Epidermal melanocyte (primary cell): ENCODE measurements around the gene LSP1.
"Not testable (repeated sequence)": the region's sequence is repeated elsewhere in the genome, so short reads cannot be mapped to it uniquely, and the experiment has no call there.

Experiments used
- DNase-seq: peaks from one replicate; pipeline ENCODE4 v3.0.0; 2011; ENCODE audit warnings: low spot score; ENCODE audit not compliant: insufficient read length

LSP1 gene, protein sequence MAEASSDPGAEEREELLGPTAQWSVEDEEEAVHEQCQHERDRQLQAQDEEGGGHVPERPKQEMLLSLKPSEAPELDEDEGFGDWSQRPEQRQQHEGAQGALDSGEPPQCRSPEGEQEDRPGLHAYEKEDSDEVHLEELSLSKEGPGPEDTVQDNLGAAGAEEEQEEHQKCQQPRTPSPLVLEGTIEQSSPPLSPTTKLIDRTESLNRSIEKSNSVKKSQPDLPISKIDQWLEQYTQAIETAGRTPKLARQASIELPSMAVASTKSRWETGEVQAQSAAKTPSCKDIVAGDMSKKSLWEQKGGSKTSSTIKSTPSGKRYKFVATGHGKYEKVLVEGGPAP

DNA sequence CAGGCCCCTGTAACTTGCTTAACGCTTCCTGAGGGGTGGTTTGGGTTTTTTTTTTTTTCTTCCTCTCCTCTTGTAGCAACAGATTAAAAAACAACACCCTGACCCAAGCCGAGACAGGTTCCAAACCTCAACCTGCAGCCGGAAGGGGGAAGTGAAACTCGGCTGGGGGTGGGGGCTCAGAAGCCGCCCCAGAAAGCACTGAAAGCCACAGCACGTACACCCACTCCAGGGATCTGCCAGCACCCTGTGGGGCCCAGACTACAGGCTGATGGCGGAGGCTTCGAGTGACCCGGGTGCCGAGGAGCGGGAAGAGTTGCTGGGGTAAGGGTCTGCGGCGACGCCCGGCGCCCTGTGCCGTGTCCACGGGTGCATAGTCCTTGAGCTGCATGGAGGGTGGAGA is at the start of gene LSP1:
Gene LSP1 (plus strand): TSS at position 208 of the 400 bp plus-strand sequence. CDS start 61 bp downstream, at position 269.
- DNase-seq, result no peak

DNA sequence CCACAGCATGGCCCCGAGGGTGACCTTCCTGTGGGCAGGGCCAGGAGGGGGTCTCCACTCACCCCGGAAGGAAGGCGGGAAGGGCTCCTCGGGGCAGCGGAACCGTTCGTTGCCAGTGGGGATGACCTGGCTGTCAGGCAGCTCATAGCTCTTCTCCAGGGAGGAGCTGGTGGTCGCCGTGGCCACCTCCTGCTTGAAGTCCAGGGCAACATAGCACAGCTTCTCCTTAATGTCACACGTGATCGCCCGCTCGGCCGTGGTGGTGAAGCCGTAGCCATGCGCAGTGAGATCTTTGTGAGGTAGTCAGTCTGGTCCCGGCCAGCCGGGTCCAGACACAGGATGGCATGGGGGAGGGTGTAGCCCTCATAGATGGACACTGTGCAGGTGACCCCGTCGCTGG is 49.6 kb upstream of the LSP1 start:
- DNase-seq, result no peak

DNA sequence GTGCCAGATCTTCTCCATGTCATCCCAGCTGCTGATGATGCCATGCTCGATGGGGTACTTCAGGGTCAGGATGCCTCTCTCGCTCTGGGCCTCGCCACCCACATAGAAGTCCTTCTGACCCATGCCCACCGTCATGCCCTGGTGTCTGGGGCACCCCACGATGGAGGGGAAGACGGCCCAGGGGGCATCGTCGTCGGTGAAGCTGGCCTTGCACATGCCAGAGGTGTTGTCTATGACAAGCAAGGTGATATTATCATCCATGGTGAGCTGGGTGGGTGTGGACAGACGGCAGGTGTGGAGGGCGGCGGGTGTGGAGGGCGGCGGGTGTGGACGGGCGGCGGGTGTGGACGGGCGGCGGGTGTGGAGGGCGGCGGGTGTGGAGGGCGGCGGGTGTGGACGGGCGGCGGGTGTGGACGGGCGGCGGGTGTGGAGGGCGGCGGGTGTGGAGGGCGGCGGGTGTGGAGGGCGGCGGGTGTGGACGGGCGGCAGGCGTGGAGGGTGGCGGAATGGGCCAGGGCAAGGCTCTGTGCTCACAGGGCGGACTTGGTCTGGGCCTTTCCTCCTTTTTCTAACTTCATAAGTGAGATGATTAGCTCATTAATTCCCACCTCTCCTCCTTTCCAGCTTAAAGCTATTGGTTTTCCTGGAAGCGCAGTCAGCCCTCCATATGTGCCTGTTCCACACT is 48.9 kb upstream of the LSP1 start:
- DNase-seq, result not testable (repeated sequence)

DNA sequence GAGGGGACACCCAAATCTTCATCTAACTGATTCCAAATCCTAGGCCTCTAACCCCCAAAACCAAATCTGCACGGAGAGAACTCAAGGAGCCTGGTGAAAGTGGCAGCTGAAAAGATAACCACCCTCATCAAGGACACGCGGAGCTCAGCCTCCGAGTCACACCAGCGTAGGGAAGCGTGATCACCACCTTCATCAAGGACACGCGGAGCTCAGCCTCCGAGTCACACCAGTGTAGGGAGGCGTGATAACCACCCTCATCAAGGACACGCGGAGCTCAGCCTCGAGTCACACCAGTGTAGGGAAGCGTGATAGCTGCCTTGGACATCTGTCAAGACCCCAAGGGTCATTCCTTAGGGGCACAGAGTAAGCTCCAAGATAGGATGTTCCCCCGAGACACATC is 47.4 kb upstream of the LSP1 start:
- no peak for DNase-seq

DNA sequence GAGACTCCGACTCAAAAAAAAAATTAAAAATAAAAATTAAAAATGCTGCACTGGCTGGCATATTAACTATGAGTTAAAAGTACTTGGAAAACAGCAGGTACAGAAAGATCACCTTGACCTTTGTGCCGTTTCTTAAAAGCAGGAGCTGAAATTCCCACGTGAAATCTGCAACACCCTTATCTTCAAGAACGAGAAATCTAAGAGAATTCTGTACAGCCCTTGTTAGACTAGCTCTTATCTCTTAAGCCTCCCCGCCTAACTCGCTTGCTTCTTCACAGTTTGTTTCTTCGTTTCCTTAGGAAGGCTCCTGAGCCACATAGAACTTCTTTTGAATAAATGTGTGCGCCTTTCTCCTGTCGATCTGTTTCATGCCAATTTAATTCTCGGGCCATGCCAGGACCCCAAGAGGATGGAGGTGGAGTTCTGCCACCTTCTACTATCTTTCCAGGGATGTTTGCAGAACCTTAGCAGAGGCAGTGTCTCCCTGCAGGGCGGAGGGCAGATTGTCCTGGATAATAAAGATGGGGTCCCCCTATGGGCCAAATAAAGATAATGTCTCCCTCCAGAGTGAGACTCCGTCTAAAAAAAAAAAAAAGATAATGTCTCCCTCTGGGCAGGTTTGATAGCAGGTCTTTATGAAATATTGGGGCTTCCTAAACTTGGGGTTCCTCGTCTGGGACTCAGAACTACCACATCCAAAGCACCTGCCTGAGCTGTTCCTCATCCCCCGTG is 45.5 kb upstream of the LSP1 start:
- DNase-seq, result no peak

DNA sequence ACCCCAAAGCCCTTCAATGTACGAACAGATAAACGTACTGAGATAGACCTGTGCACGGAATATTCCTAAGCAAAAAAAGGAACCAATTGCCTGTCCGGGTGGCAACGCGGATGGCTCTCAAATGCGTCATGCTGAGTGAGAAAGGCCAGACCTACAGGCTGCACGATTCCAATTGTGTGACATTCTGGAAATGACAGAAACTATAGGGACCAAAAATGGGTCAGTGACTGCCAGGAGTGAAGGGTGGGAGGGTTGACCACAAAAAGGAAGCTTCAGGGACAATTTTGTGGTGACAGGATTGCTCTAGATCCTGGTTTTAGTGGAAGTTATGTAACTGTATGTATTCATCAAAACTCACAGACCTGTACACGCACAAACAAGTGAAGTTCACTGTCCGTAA is 42.1 kb upstream of the LSP1 start:
- DNase-seq, result no peak

DNA sequence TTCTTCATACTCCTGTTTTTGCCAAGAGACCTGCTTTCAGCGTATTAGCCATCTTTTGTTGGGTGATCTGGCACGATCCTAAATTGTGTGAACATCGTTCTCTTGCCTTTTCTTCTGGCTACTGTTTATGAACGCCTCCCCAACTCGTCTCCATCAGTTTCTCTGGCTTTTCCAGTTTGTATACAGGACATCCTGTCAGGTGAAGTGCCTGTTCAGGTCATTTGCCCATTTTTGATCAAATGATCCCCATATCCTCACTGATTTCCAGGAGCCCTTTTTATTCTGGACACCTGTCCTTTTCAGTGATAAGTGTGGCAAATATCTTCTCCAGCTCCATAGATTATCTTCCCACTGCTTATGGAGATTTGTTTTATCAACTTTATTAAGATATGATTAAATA is 40.6 kb upstream of the LSP1 start:
- no peak for DNase-seq

DNA sequence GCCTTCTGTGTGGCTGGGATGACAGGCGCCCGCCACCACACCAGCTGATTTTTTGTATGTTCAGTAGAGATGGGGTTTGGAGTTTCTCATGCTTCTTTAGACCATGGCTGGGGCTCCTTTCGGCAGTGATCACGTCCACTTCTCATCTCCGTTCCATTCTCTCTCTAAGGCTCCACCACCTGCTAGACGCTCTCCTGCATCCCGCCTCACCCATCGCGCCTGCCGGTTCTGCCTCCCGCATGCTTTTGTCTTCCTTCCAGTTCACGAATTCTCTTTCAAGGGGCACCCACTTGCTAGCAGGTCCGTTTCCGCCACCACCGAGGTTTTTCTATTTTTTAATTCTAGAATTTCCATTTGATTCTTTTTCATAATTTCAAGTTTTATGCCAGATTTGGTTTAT is 40.1 kb upstream of the LSP1 start:
- no peak for DNase-seq

DNA sequence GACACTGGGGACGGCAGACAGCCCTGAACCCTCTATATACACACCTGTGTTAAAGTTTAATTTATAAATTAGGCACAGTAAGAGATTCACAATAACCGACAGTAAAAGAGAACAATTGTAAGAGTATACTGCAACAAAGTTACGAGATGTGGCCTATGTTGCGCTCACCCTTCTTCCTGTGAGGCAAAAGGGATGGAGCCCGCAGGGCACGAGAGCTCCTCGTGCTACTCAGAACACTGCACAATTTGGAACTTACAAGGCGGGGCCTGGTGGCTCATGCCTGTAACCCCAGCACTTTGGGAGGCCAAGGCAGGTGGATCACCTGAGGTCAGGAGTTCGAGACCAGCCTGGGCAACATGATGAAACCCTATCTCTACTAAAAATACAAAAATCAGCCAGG is 39.5 kb upstream of the LSP1 start:
- DNase-seq, result not testable (repeated sequence)

DNA sequence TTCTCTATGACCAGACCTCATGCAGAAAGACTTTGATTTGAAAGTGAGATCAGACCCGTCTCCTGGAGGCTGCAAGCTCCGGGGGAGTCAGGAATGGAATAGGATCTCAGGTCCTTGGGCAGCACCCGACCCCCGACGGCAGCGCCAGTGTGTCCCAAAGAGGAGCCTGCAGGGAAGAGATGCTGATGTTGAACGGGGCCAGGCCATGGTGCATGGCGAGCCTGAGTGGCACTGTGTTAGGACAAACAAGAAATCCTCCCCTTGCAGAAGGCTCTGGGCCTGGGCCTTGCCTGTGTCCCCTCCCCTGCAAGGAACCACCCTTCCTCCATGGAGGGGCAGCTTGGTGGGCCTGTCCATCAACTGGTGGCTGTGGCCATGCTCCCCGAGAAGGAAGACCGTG is 38.2 kb upstream of the LSP1 start:
- no peak for DNase-seq

DNA sequence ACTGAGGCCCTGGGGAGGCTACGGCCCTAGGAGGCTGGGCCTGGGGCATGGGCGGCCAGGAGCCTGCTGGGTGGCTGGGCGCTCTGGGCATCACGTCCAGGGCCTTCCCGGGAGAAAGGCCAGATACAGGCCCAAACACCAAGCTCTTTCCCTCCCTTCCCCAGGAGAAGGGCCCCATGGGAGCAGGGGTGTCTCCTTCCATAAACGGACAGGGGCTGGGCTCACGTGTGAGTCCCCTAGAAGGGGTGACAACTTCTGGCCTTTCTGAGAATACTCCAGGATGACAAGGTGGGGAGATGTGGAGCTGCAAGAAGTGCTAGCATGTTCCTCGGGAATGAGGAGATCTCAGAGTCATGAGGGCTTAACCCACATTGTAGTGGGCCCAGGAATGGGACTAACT is 37.6 kb upstream of the LSP1 start:
- DNase-seq, result no peak

DNA sequence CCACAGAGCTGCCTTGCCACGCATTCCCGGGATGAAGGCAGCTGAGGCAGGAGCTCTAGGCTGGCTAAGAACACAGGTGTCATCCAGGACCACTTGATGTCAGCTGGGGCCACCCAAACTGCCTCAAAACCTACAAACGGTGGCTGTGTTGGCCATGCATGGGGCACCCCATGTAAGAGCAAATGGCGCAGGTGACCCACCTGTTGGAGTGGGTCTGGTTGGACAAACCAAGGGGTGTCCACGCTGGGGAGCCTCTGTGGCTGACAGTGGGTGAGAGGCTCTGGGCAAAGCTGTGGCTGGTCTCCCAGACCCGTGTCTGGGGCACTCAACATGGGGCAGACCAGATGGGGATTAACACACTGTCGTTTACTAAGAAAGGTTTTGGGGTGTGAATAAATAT is 37.1 kb upstream of the LSP1 start:
- DNase-seq, result no peak

DNA sequence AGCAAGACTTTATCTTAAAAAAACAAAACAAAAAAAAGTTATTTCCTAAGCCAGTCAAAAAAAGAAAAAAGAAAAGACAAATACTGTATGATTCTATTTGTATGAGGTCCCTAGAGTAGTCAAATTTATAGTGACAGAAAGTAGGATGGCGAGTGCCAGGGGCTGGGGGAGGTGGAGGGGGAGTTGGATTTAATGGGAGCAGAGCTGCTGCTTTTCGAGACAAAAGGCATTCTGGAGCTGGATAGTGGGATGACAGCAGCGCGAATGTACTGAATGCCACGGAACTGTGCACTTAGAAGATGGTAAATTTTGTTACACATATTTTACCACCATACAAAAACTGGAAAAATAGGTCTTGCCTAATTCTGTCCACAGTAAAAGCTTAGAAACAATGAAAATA is 35.9 kb upstream of the LSP1 start:
- DNase-seq, result no peak

DNA sequence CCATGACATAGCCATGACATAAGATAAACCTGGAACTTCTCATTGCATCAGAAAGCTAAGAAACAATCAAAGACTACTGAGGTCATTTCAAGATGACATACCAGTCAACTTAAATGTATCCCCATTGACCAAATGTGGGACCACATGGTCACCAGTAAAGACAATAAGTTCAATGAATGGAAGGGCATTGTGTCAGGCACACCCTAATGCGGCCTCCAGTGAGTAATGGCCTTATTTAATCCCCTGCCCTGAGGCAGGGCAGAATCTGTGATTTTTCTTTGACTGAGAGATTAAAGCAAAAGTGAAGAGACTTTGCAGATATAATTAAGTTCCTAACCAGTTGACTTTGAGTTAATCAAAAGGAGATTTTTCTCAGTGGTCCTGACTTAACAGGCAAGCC is 35.4 kb upstream of the LSP1 start:
- DNase-seq, result no peak

DNA sequence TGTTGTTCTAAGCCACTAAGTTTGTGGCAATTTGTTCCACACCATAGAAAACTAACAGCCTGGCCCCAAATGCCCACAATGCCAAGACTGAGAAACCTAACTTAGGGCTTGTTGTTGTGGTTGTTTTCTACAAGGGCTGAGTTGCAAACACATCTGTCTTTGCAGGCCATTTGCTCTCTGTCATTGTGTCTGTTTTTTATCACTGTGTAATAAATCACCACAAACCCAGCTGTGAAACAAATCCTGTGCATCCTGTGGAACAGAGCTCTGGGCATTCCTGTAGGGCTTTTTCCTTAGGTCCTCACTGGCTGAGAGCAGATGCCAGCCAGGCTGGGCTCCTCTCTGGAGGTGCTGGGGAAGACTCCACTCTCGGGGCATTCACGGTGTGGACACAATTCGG is 33.8 kb upstream of the LSP1 start:
- no peak for DNase-seq

DNA sequence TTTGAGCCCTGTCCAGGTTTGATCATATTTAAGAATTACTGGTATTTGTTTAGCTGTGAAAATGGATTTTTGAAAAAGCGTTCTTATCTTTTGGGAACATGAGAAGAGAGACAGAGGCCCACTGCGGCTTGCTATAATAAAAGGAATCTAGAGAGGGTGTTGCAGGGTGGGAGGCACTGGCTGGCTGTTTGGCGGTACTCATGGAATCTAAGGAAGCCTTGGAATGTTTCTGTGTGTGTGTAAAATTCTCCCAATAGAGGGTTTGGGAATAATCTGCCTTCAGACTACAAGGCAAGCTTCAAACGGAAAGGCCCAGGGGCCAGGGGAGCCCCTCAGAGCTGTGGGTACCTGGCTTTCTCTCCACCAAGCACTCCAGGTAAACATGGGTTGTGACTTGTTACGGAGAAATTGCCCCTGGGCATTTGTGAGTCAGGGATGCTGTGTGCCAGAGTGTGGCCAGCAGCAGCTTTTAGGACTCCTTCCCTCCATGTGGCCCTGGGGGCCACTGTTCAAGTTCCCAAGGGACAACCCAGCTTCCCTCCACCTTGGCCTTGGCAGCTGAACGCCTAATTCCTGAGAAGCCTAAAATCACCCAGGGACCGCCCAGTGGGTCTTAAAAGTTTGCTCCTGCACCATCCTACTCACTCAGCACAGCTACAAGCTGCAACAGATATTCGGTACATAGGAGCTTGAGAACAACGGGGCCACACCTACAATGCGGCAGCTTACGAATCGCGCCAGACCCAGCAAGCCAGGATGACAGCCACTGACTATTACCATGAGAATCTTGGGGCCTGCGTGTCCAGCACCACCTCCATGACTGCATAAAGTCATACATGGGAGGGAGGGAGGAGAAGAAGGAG is 32.2 kb upstream of the LSP1 start:
- no peak for DNase-seq

DNA sequence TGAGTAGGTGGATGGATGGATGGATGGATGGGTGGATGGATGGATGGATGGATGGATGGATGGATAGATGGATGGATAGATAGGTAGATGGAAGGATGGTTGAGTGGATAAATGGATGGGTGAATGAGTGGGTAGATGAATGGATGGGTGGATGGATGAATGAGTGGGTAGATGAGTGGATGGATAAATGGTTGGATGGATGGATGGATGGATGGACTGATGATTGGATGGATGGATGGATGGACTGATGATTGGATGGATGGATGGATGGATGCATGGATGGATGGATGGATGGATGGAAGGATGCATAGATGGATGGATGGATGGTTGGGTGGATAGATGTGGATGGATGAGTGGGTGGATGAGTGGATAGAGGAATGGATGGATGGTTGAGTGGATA is 31.3 kb upstream of the LSP1 start:
- no peak for DNase-seq

DNA sequence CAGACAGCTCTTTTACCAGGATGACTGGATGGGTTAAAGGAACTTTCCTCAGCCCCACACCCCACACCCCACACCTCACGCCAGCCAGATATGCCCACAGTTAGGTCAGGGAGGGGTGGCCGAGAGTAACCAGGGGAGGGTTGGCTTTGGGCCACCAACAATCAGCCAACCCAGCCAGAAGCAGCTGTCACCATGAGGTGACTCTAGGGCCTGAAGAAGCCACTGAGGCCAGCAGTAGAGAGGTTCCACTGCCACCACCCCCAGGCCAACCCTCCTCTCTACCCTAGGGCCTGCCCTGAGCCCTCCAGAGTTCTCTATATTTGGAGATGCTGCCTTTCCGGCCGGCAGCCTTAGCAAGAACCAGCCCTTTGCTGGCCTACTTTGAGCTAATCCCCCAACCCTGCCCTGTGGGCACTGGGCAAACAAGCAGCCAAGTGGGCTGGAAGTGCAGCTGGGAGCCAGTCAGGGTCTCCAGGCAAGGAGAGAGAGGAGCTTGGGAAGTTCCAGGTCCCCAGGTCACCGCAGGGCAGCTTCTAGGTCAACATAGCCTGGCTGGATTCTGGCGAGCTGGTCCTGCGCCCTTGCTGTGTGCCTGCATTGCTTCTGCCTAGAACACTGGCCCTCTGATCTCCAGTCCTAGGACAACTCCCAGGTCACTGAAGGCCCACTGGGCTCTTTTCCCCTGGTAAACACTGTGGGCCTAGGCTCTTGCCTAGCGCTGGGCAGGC is 30.1 kb upstream of the LSP1 start:
- DNase-seq, result no peak

DNA sequence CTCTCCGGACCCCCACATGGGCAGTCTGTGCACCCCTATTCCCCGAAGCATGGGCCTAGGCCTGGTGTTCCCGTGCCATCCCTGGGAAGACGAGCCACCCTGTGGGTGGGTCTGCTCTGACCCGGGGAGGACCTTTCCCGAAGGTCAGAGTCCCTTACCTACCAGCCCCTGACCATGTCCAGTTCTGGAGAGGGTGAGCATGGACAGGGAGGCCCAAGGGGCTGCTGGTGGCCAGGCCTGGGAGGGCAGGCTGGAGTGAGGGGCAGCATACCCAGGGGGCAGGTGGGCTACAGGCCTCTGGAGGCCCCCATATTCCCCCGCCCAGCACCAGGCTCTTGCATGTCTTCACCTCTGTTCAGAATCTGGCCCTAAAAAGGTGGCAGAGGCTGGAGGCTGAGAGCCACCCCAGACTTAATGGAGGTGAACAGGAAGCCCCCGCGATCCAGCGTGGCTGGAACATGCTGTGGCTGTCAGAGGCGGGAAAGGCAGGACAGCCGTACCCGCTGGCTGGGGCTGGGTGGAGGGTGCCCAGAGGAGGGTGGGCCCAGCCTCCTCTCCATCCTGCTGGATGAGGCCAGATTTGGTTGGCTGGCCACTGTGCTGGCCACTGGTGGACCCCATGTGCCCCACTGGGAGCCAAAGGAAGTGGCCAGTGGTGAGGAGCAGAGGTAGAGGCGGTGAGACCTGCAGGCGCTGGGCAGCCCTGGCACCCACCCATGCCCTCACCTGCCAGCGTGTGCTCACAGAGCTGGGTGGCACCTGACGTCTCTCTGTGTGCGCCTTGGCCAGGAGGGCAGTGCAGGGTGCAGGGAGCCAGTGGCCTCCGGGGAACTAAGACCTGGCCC is 29.3 kb upstream of the LSP1 start:
- no peak for DNase-seq
